ENCODE results near the gene WAC.

Gene WAC

DNA sequence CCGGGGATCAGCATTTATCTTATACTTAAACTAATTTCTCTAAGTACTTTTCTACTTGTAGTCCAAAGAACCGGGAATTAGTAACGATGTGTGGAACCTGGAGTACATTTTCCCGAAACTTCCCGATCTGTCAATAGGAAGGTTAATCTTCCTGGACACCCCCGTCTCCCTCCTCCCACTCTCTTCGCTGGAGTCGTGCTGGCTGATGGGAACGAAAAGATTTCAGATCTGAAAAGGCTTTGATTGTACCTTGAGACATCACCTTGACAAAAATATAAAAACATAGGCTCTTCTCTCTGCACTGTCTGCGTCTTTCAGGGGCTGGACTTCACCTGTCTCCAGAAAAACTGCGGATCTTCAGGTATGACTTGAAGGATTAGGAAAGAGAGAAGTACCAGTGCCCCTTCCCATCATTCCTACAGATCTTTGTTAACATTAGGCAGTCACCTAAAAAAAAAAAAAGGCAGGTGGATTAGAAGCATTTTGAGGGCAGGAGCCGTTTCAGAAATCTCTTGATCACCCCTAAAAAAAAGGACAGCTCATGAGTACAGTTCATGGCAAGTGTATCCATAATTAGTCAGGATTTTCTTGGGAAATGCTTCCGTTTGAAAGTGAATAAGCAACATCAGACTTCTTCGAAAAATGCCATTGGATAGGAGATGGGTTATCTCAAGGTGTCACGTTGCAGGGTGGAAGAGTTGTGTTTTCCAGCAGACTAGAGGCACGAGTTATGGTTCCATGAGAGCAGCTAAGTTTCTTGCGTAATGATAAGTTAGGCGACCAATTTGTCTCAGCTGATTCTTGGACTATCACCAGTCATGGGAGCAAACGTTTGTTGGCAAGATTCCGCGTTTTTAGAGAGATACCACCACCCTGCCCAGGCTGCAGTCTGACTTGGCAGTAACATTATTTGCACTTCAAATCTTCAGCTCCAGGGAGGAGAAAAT, 136.6 kb downstream of the WAC start:
- DNase-seq (ENCODE audit: low read depth): no peak
- H3K4me3 ChIP-seq (ENCODE audit: low read depth, low read length): no peak overlapping the region

More for the DNA sequence above, 136.6 kb downstream of the WAC start:
- TF ChIP-seq POLR2A (IDR thresholded peaks at IDR 0.05; ENCODE audit: extremely low read depth, insufficient read length) (no peak), MYC (IDR thresholded peaks at IDR 0.05; ENCODE audit: low read depth, low read length) (no peak)
- TF ChIP-seq, protein P1, sequence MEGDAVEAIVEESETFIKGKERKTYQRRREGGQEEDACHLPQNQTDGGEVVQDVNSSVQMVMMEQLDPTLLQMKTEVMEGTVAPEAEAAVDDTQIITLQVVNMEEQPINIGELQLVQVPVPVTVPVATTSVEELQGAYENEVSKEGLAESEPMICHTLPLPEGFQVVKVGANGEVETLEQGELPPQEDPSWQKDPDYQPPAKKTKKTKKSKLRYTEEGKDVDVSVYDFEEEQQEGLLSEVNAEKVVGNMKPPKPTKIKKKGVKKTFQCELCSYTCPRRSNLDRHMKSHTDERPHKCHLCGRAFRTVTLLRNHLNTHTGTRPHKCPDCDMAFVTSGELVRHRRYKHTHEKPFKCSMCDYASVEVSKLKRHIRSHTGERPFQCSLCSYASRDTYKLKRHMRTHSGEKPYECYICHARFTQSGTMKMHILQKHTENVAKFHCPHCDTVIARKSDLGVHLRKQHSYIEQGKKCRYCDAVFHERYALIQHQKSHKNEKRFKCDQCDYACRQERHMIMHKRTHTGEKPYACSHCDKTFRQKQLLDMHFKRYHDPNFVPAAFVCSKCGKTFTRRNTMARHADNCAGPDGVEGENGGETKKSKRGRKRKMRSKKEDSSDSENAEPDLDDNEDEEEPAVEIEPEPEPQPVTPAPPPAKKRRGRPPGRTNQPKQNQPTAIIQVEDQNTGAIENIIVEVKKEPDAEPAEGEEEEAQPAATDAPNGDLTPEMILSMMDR (IDR thresholded peaks at IDR 0.05; ENCODE audit: low read depth, low read length): no peak
- TF ChIP-seq, protein P2, sequence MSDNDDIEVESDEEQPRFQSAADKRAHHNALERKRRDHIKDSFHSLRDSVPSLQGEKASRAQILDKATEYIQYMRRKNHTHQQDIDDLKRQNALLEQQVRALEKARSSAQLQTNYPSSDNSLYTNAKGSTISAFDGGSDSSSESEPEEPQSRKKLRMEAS (IDR thresholded peaks at IDR 0.05; ENCODE audit: low read depth, low read length): no peak
